Stimulated activated CD4-positive, alpha-beta T cell treated with anti-CD3 and anti-CD28 coated beads, Interleukin-1b, Interleukin-23, amount 100 ng/mL, for 4 hours (primary cell): Measurements from ENCODE around the gene HGF.
"Not testable (repeated sequence)": the region's sequence is repeated elsewhere in the genome, so short reads cannot be mapped to it uniquely, and the experiment has no call there.

Experiments used
- DNase-seq, 2 donors: peaks; one replicate each; pipeline ENCODE4 v3.0.0-alpha.2; 2020; ENCODE audit warnings: low read depth in 2 of 2

The HGF gene

GRCh38 chr7:81776161-81776560, 6.3 kb upstream of the HGF start:
- no peak for DNase-seq

- DNase-seq: no peak
Measured at GRCh38 chr7:81775560-81775959, 5.7 kb upstream of the HGF start.

GRCh38 chr7:81774551-81774950, 4.7 kb upstream of the HGF start:
- no peak for DNase-seq

GRCh38 chr7:81770728-81771223, 929 bp upstream of the HGF start:
- no peak for DNase-seq

GRCh38 chr7:81768951-81769778, 682 bp downstream of the HGF start:
- DNase-seq: no peak

GRCh38 chr7:81767926-81768325, 1.9 kb downstream of the HGF start:
- DNase-seq: no peak

- no peak for DNase-seq
Measured at GRCh38 chr7:81761821-81762220, 8.0 kb downstream of the HGF start.

- no peak for DNase-seq
Measured at GRCh38 chr7:81761031-81761430, 8.8 kb downstream of the HGF start.

- no peak for DNase-seq
Measured at GRCh38 chr7:81754918-81755696, 14.7 kb downstream of the HGF start.

- no peak for DNase-seq
Measured at GRCh38 chr7:81753392-81753791, 16.5 kb downstream of the HGF start.

- DNase-seq: no peak
Measured at GRCh38 chr7:81752318-81752714, 17.5 kb downstream of the HGF start.

GRCh38 chr7:81751619-81752317, 18.1 kb downstream of the HGF start:
- no peak for DNase-seq

GRCh38 chr7:81745637-81746036, 24.2 kb downstream of the HGF start:
- DNase-seq: no peak

- DNase-seq: no peak
Measured at GRCh38 chr7:81744389-81744788, 25.5 kb downstream of the HGF start.

GRCh38 chr7:81743665-81744064, 26.2 kb downstream of the HGF start:
- DNase-seq: no peak

- no peak for DNase-seq
Measured at GRCh38 chr7:81743201-81743600, 26.6 kb downstream of the HGF start.

- DNase-seq: no peak
Measured at GRCh38 chr7:81740403-81740802, 29.4 kb downstream of the HGF start.

- no peak for DNase-seq
Measured at GRCh38 chr7:81736091-81736490, 33.8 kb downstream of the HGF start.

- no peak for DNase-seq
Measured at GRCh38 chr7:81725812-81726127, 44.1 kb downstream of the HGF start.

- no peak for DNase-seq
Measured at GRCh38 chr7:81725003-81725811, 44.6 kb downstream of the HGF start.

- DNase-seq: not testable (repeated sequence)
Measured at GRCh38 chr7:81722250-81722649, 47.6 kb downstream of the HGF start.

- no peak for DNase-seq
Measured at GRCh38 chr7:81721437-81721836, 48.4 kb downstream of the HGF start.
